ENCODE data around the gene PLA2G6.

DNA sequence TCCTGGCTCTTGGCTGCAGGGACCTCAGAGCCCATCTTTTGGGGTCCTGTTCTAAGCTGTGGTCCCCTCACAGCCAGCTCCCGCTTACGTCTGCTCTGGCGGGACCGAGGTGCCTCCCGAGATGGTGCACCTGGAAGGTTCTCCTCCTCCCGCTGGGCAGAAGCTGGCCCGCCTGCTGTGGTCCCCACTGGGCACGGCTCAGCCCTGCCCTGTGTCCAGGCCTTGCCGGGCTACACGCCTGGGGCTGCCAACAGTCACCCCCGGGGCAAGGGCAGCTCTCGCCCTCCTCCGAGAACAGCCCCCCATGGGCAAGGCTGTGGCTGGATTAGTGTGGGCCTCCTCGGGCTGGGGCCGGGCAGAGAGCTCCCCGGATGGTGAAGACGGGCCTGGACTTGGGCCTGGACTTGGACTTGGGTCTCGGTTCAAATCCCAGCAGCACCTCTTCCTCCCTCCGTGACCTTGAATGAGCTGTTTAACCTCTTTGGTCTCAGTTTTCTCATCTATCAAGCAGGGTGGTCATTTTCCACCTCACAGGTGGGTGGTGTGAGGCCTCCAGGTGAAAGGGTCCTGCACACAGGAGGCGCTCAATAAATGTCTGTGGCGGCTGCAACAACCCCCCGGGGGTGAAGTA is 72.1 kb downstream of the PLA2G6 start:
- TF ChIP-seq, protein P1, sequence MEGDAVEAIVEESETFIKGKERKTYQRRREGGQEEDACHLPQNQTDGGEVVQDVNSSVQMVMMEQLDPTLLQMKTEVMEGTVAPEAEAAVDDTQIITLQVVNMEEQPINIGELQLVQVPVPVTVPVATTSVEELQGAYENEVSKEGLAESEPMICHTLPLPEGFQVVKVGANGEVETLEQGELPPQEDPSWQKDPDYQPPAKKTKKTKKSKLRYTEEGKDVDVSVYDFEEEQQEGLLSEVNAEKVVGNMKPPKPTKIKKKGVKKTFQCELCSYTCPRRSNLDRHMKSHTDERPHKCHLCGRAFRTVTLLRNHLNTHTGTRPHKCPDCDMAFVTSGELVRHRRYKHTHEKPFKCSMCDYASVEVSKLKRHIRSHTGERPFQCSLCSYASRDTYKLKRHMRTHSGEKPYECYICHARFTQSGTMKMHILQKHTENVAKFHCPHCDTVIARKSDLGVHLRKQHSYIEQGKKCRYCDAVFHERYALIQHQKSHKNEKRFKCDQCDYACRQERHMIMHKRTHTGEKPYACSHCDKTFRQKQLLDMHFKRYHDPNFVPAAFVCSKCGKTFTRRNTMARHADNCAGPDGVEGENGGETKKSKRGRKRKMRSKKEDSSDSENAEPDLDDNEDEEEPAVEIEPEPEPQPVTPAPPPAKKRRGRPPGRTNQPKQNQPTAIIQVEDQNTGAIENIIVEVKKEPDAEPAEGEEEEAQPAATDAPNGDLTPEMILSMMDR (conservative IDR thresholded peaks at IDR 0.05; ENCODE audit: low read length), result no peak
- no peak for TF ChIP-seq EZH2phosphoT487 (IDR thresholded peaks at IDR 0.05; ENCODE audit: borderline replicate concordance)

Measured in Loucy (cell line).